SK-N-SH (cell line): ENCODE results near the gene SLC25A14. TPM values are rescaled to one million over a fixed set of nuclear protein-coding genes. Genes with fewer than 3 reads are reported as not detected.

ENCODE experiments used
- CTCF ChIA-PET: fragments of 300-600, 350-600 bp; formaldehyde crosslinking; extraction: SDS; loops from one replicate; lab custom pipeline; 2021; lab: Yijun Ruan, JAX
- POLR2A ChIA-PET: fragments of 350-600 bp; sonication (Branson Sonifier 250); formaldehyde crosslinking; extraction: SDS; loops from one replicate; lab custom pipeline; 2020; ENCODE audit warnings: antibody characterized with exemption, inconsistent platforms; lab: Yijun Ruan, JAX
- DNase-seq: peaks from one replicate; pipeline ENCODE4 v3.0.0; 2012
- H2AFZ ChIP-seq: fragments of 200-600 bp; sonication (generic); 2 replicates; pipeline ENCODE4 v1.8.1; 2016; ENCODE audit warnings: antibody characterized with exemption, mild to moderate bottlenecking, low read depth
- H3F3A ChIP-seq: fragments of 200-600 bp; sonication (generic); replicated peaks from 2 replicates; pipeline ENCODE3; 2016; ENCODE audit warnings: antibody characterized with exemption, mild to moderate bottlenecking; ENCODE audit not compliant: insufficient read depth
- H3K27ac ChIP-seq, 2 experiments: fragments of 200-500 bp in 1 of 2; fragments of 200-600 bp in 1 of 2; sonication (Bioruptor generic) in 1 of 2; sonication (generic), shearing (Covaris generic) in 1 of 2; 2 replicates each; pipeline versions ENCODE4 v1.5.1 to v1.6.1; 2014 to 2016; ENCODE audit warnings: low read depth in 2 of 2, inconsistent platforms in 1 of 2, low read length in 1 of 2, mild to moderate bottlenecking in 1 of 2, mixed read lengths in 1 of 2
- H3K27me3 ChIP-seq: fragments of 200-600 bp; sonication (generic), shearing (Covaris generic); 2 replicates; pipeline ENCODE4 v1.6.1; 2016; ENCODE audit warnings: mixed run types; ENCODE audit not compliant: insufficient read depth
- H3K36me3 ChIP-seq, 2 experiments: fragments of 200-500 bp in 1 of 2; fragments of 200-600 bp in 1 of 2; sonication (Bioruptor generic) in 1 of 2; sonication (generic) in 1 of 2; replicated peaks in 1 of 2; 2 replicates each; pipeline versions ENCODE3 to v1.5.1; 2014 to 2016; ENCODE audit warnings: low read length in 1 of 2, mild to moderate bottlenecking in 1 of 2; ENCODE audit not compliant: insufficient read depth in 2 of 2, control insufficient read depth in 1 of 2
- H3K4me1 ChIP-seq, 2 experiments: fragments of 200-500 bp in 1 of 2; fragments of 200-600 bp in 1 of 2; sonication (Bioruptor generic) in 1 of 2; sonication (generic), shearing (Covaris generic) in 1 of 2; 2 replicates each; pipeline versions ENCODE4 v1.5.1 to v1.6.1; 2014 to 2016; ENCODE audit warnings: low read depth in 1 of 2, low read length in 1 of 2, mixed run types in 1 of 2; ENCODE audit not compliant: insufficient read depth in 2 of 2, control insufficient read depth in 1 of 2
- H3K4me2 ChIP-seq: fragments of 200-600 bp; sonication (generic), shearing (Covaris generic); 2 replicates; pipeline ENCODE4 v1.6.1; 2017; ENCODE audit warnings: mixed run types
- H3K4me3 ChIP-seq, 2 experiments: fragments of 200-500 bp in 1 of 2; fragments of 200-600 bp in 1 of 2; sonication (Bioruptor generic) in 1 of 2; sonication (generic), shearing (Covaris generic) in 1 of 2; 2 replicates each; pipeline versions ENCODE4 v1.5.1 to v1.8.1; 2014 to 2016; ENCODE audit warnings: low read depth in 2 of 2, inconsistent platforms in 1 of 2, low read length in 1 of 2, mild to moderate bottlenecking in 1 of 2, mixed read lengths in 1 of 2, moderate library complexity in 1 of 2
- H3K79me2 ChIP-seq: fragments of 200-600 bp; sonication (generic); 2 replicates; pipeline ENCODE4 v1.8.1; 2017; ENCODE audit warnings: mild to moderate bottlenecking; ENCODE audit not compliant: insufficient read depth
- H3K9ac ChIP-seq: fragments of 200-600 bp; sonication (generic); 2 replicates; pipeline ENCODE4 v1.6.1; 2017; ENCODE audit warnings: mixed run types
- H3K9me2 ChIP-seq: fragments of 200-600 bp; sonication (generic); 2 replicates; pipeline ENCODE4 v1.6.1; 2017; ENCODE audit warnings: mixed run types
- H3K9me3 ChIP-seq: fragments of 200-600 bp; sonication (generic); 2 replicates; pipeline ENCODE4 v1.6.1; 2017; ENCODE audit warnings: mixed run types, mild to moderate bottlenecking, moderate library complexity
- H4K20me1 ChIP-seq: fragments of 200-600 bp; sonication (generic); 2 replicates; pipeline ENCODE4 v1.6.1; 2017; ENCODE audit warnings: mild to moderate bottlenecking, mixed run types; ENCODE audit not compliant: insufficient read depth
- ELF1 ChIP-seq: IDR thresholded peaks from 2 replicates; pipeline ENCODE4 v1.4.0; 2012
- EP300 ChIP-seq, 2 experiments: IDR thresholded peaks; 2 replicates each; pipeline versions ENCODE4 v1.4.0 to v1.6.1; 2012; ENCODE audit warnings: borderline replicate concordance in 1 of 2, low read depth in 1 of 2, low read length in 1 of 2
- FOXM1 ChIP-seq: IDR thresholded peaks from 2 replicates; pipeline ENCODE4 v1.4.0; 2012; ENCODE audit warnings: low read depth, mild to moderate bottlenecking
- GABPA ChIP-seq: IDR thresholded peaks from 2 replicates; pipeline ENCODE4 v1.4.0; 2012; ENCODE audit warnings: low read depth, mild to moderate bottlenecking
- GATA2 ChIP-seq: sonication (generic); formaldehyde crosslinking; IDR thresholded peaks from 2 replicates; pipeline ENCODE4 v1.5.0; 2020; ENCODE audit warnings: mild to moderate bottlenecking, missing genetic modification reagents
- JUND ChIP-seq: IDR thresholded peaks from 2 replicates; pipeline ENCODE4 v1.4.0; 2012
- NRF1 ChIP-seq: IDR thresholded peaks from 2 replicates; pipeline ENCODE4 v1.6.1; 2012; ENCODE audit warnings: low read depth, mild to moderate bottlenecking, low read length
- POLR2AphosphoS5 ChIP-seq: IDR thresholded peaks from 2 replicates; pipeline ENCODE4 v1.6.1; 2012; ENCODE audit warnings: low read depth, low read length
- RAD21 ChIP-seq: IDR thresholded peaks from 2 replicates; pipeline ENCODE4 v1.6.1; 2012; ENCODE audit warnings: mild to moderate bottlenecking, low read length
- RXRA ChIP-seq: IDR thresholded peaks from 2 replicates; pipeline ENCODE4 v1.4.0; 2012; ENCODE audit warnings: low read depth, mild to moderate bottlenecking, borderline replicate concordance
- SIN3A ChIP-seq: IDR thresholded peaks from 2 replicates; pipeline ENCODE4 v1.6.1; 2012; ENCODE audit warnings: low read depth, mild to moderate bottlenecking, low read length, moderate library complexity, borderline replicate concordance
- TAF1 ChIP-seq: IDR thresholded peaks from 2 replicates; pipeline ENCODE4 v1.6.1; 2012; ENCODE audit warnings: low read depth, mild to moderate bottlenecking, low read length, moderate library complexity, borderline replicate concordance
- TEAD4 ChIP-seq: IDR thresholded peaks from 2 replicates; pipeline ENCODE4 v1.4.0; 2012; ENCODE audit warnings: mild to moderate bottlenecking, borderline replicate concordance; ENCODE audit not compliant: insufficient read depth
- YY1 ChIP-seq: IDR thresholded peaks from 2 replicates; pipeline ENCODE4 v1.4.0; 2012; ENCODE audit warnings: low read depth, mild to moderate bottlenecking
- WGBS: methylation state at CpG from one replicate; pipeline ENCODE4 v1.1.6; 2017; ENCODE audit warnings: low lambda C conversion rate; 5-methylcytosine and 5-hydroxymethylcytosine counted together
- polyA plus RNA-seq, 3 experiments: library from polyadenylated mRNA; depleted of rRNA; stranded (reverse); fragments of >200 nt; gene quantifications; 2 replicates each; pipeline ENCODE4 v1.2.3, GENCODE V29; 2012
- TF ChIP-seq, protein P1 (sequence below): fragments of 150-350 bp; IDR thresholded peaks from 2 replicates; pipeline ENCODE4 v1.6.1; 2017; ENCODE audit warnings: antibody characterized with exemption, low read length, low read depth, borderline replicate concordance
- TF ChIP-seq, protein P2 (sequence below): IDR thresholded peaks from 2 replicates; pipeline ENCODE4 v1.4.0; 2012; ENCODE audit warnings: low read depth

The SLC25A14 gene
- polyA plus RNA-seq, 1 of the 3 experiments (the other 2 are of a cell fraction): 14.0 TPM

DNA sequence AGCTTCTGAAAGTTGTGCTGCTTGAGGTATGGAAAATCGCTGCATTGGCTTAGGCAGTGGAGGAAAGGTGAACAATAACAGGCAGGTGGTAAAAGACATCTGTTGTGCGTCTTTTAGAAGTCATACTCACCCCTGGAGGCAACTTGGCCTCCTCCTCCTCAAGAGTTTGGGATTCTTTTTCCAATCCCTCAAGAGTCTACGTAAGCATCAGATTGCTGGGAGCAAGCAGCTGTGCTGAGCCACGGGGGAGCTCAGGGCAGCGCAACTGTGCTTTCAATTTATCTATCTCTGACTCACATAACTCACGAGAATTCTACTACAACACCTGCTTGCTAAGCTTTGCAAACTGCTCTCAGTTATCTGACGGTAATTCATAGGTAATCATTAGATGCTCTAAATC, 55.6 kb downstream of the SLC25A14 start (continued):
- TF ChIP-seq YY1 (no peak), POLR2AphosphoS5 (no peak), RAD21 (no peak)
- TF ChIP-seq, protein P1, sequence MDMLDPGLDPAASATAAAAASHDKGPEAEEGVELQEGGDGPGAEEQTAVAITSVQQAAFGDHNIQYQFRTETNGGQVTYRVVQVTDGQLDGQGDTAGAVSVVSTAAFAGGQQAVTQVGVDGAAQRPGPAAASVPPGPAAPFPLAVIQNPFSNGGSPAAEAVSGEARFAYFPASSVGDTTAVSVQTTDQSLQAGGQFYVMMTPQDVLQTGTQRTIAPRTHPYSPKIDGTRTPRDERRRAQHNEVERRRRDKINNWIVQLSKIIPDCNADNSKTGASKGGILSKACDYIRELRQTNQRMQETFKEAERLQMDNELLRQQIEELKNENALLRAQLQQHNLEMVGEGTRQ: no peak

DNA sequence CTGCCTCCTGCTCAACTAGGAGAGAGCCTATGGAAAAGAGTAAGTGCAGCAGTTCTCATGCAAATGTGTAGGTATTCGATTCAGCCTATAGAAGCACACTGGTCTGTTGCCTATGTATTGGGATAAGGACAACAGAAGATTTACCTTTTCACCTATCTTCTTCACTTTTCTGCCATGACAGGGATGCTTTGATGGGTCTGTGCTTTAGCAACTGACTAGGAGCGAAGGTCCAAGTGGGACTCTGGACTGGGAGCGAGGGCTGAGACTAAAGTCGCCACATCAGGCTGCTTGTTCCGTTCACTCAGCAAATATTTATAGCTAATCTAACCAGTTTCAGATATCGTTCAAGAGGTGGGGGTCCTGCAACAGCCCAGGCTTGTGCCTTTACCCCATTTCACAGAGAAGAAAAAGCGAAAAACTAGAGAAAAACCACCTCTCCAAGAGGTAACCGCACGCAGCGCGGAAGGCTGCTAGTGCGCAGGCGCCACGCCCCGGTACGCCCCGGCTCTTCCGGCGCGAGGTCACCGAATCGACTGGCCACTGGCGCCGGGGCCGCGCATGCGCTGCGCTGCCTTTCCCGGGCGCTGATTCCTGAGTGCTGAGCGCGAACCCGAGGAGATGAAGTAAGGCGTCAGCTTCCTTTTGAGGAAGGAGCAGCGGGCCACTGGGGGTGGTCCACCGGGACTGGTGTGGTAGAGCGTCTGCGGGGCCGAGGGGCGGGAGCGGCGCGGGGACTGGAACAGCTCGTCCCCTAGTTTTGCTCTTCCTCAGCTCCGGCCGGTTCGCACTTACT, 61.9 kb downstream of the SLC25A14 start, which contains the start of gene RBMX2:
TSS of gene RBMX2 (plus strand) at position 573 of the 793 bp plus-strand sequence. CDS start at position 619, 46 bp downstream.
- peak within 1 kb of the TSS; percentile 93 for H3K4me2 ChIP-seq
- under 1% methylated on average over 23 of the region's 47 CpGs for whole genome bisulfite sequencing
- H4K20me1 ChIP-seq: no peaks in the 10 kb centered on the region
- no peaks in the 10 kb centered on the region for H3K9me3 ChIP-seq
- H3K36me3 ChIP-seq: peaks cover 10 to 12% of the 10 kb centered on the region in 2 experiments
- POLR2A ChIA-PET: no interaction called here
- peak within 1 kb of the TSS; percentile 54 for H3K9ac ChIP-seq
- peak within 1 kb of the TSS; percentile 73 to 81 for H3K4me3 ChIP-seq
- no peaks in the 10 kb centered on the region for H3F3A ChIP-seq
- peaks cover 23% of the 10 kb centered on the region for H3K79me2 ChIP-seq
- no peaks in the 10 kb centered on the region for H3K9me2 ChIP-seq
- H2AFZ ChIP-seq: peak within 1 kb of the TSS; percentile 85
- peak; percentile 97 for DNase-seq
- H3K4me1 ChIP-seq: peaks cover 0 to 11% of the 10 kb centered on the region in 2 experiments; a peak in 2 of 4 replicates
- CTCF ChIA-PET: interaction anchor here (1.3 to 1.9 kb wide), 3 partner anchors 8 to 515 kb away, joined by 5 to 7 read pairs (median 5); no protein-coding TSS in a partner anchor
- no peaks in the 10 kb centered on the region for H3K27me3 ChIP-seq
- TF ChIP-seq TEAD4 (no peak), ELF1 (peak; percentile 76), TAF1 (peak; percentile 81; the same call in 1 of the 2 replicates), GATA2 (CRISPR knock-in tag) (no peak), JUND (no peak), RXRA (no peak), FOXM1 (no peak), POLR2AphosphoS5 (peak; percentile 94), SIN3A (peak; percentile 27; the same call in 1 of the 2 replicates), GABPA (peak; percentile 80), NRF1 (peak; percentile 97), EP300 (IDR thresholded peaks at IDR 0.05; ENCODE audit: borderline replicate concordance in 1 of 2, low read depth in 1 of 2, low read length in 1 of 2) (no peak)
- TF ChIP-seq, protein P1: no peak
- TF ChIP-seq, protein P2, sequence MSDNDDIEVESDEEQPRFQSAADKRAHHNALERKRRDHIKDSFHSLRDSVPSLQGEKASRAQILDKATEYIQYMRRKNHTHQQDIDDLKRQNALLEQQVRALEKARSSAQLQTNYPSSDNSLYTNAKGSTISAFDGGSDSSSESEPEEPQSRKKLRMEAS: 0 out of 2 replicates have a peak, but pooled peaks have one; percentile 18
- H3K27ac ChIP-seq: peak within 1 kb of the TSS; percentile 53 to 86
